KMS-11 (cell line): ENCODE data around the gene SNF8.

Source experiments
- H2AFZ ChIP-seq: fragments of 200-600 bp; sonication (generic); 2 replicates; pipeline ENCODE4 v1.6.1; 2016; ENCODE audit warnings: antibody characterized with exemption, mixed run types, low read depth
- H3K27ac ChIP-seq: fragments of 200-600 bp; sonication (generic); 2 replicates; pipeline ENCODE4 v1.6.1; 2016; ENCODE audit warnings: mild to moderate bottlenecking, mixed run types
- H3K27me3 ChIP-seq: fragments of 200-600 bp; sonication (generic); 2 replicates; pipeline ENCODE4 v1.6.1; 2017; ENCODE audit warnings: mild to moderate bottlenecking, low read depth, mixed run types, moderate library complexity; ENCODE audit not compliant: insufficient read depth
- H3K36me3 ChIP-seq: fragments of 200-600 bp; sonication (generic); 2 replicates; pipeline ENCODE4 v1.6.1; 2017; ENCODE audit warnings: mild to moderate bottlenecking, mixed run types; ENCODE audit not compliant: insufficient read depth
- H3K4me1 ChIP-seq: fragments of 200-600 bp; sonication (generic); 2 replicates; pipeline ENCODE4 v1.6.1; 2016; ENCODE audit warnings: mild to moderate bottlenecking, low read depth, mixed run types; ENCODE audit not compliant: poor library complexity, severe bottlenecking
- H3K4me2 ChIP-seq: fragments of 200-600 bp; sonication (generic); 2 replicates; pipeline ENCODE4 v1.7.0; 2016; ENCODE audit warnings: mild to moderate bottlenecking, mixed run types
- H3K4me3 ChIP-seq: fragments of 200-600 bp; sonication (generic); IDR thresholded peaks from 2 replicates; pipeline ENCODE4 v1.6.1; 2017; ENCODE audit warnings: low read depth, low read length, mixed read lengths; ENCODE audit not compliant: insufficient read depth
- H3K79me2 ChIP-seq: fragments of 200-600 bp; sonication (generic); 2 replicates; pipeline ENCODE4 v1.6.1; 2016; ENCODE audit warnings: low read depth, mixed run types; ENCODE audit not compliant: insufficient read depth
- H3K9ac ChIP-seq: fragments of 200-600 bp; sonication (generic); 2 replicates; pipeline ENCODE4 v1.6.1; 2016; ENCODE audit warnings: mild to moderate bottlenecking, mixed run types
- H4K20me1 ChIP-seq: fragments of 200-600 bp; sonication (generic); 2 replicates; pipeline ENCODE4 v1.6.1; 2016; ENCODE audit warnings: mild to moderate bottlenecking, mixed run types; ENCODE audit not compliant: insufficient read depth
- CTCF ChIP-seq: fragments of 200-600 bp; sonication (generic); conservative IDR thresholded peaks from 2 replicates; pipeline ENCODE4 v1.6.1; 2017; ENCODE audit warnings: low read depth, mild to moderate bottlenecking, antibody characterized with exemption, low read length, moderate library complexity, mixed read lengths

The SNF8 gene

GRCh38 chr17:48944515-48945260, at the start of gene SNF8:
TSS of gene SNF8 (minus strand) at chr17:48944842. CDS start at chr17:48944734, 108 bp downstream.
- Histone ChIP-seq H3K27me3 (peaks cover 4% of the 10 kb centered on the region; the same call in 1 of the 2 replicates), H2AFZ (peak within 1 kb of the TSS; percentile 96), H3K79me2 (peaks cover 13% of the 10 kb centered on the region), H3K4me3 (no peak within 1 kb of the TSS), H3K36me3 (0 out of 2 replicates have a peak, but pooled peaks cover 3% of the 10 kb centered on the region), H3K4me1 (peaks cover 22% of the 10 kb centered on the region), H3K9ac (peak within 1 kb of the TSS; percentile 67), H3K4me2 (peak within 1 kb of the TSS; percentile 95), H4K20me1 (no peaks in the 10 kb centered on the region), H3K27ac (peak within 1 kb of the TSS; percentile 73)
- no peak for TF ChIP-seq CTCF

- no peak for TF ChIP-seq CTCF
- peaks cover 3% of the 10 kb centered on the region; the same call in 1 of the 2 replicates for H3K27me3 ChIP-seq
- no peak overlapping the region for H3K9ac ChIP-seq
- no peak overlapping the region for H3K27ac ChIP-seq
- no peak overlapping the region for H2AFZ ChIP-seq
- H3K4me1 ChIP-seq, result no peaks in the 10 kb centered on the region
- H3K4me3 ChIP-seq, result no peak overlapping the region
- no peaks in the 10 kb centered on the region for H4K20me1 ChIP-seq
- no peak overlapping the region for H3K4me2 ChIP-seq
- H3K36me3 ChIP-seq, result no peaks in the 10 kb centered on the region
- H3K79me2 ChIP-seq, result no peaks in the 10 kb centered on the region
Observed at GRCh38 chr17:48993951-48994350, 49.3 kb upstream of the SNF8 start.

- Histone ChIP-seq H4K20me1 (no peaks in the 10 kb centered on the region), H3K9ac (no peak overlapping the region; the same call in 1 of the 2 replicates), H3K36me3 (no peaks in the 10 kb centered on the region), H3K27me3 (peaks cover 3% of the 10 kb centered on the region; the same call in 1 of the 2 replicates), H3K4me2 (no peak overlapping the region), H3K4me1 (no peaks in the 10 kb centered on the region), H2AFZ (no peak overlapping the region), H3K4me3 (no peak overlapping the region), H3K27ac (no peak overlapping the region), H3K79me2 (no peaks in the 10 kb centered on the region)
- TF ChIP-seq CTCF, result no peak
Observed at GRCh38 chr17:48993305-48993704, 48.7 kb upstream of the SNF8 start.

GRCh38 chr17:48992444-48992843, 47.8 kb upstream of the SNF8 start:
- Histone ChIP-seq H4K20me1 (no peaks in the 10 kb centered on the region), H3K9ac (no peak overlapping the region), H3K4me1 (no peaks in the 10 kb centered on the region), H2AFZ (no peak overlapping the region), H3K4me2 (no peak overlapping the region), H3K36me3 (no peaks in the 10 kb centered on the region), H3K79me2 (no peaks in the 10 kb centered on the region), H3K27ac (no peak overlapping the region), H3K27me3 (peaks cover 3% of the 10 kb centered on the region; the same call in 1 of the 2 replicates), H3K4me3 (no peak overlapping the region)
- no peak for TF ChIP-seq CTCF
